ENCODE data around the gene WASHC2A.
"Not testable (repeated sequence)": the region's sequence is repeated elsewhere in the genome, so short reads cannot be mapped to it uniquely, and the experiment has no call there.

The WASHC2A gene

DNA sequence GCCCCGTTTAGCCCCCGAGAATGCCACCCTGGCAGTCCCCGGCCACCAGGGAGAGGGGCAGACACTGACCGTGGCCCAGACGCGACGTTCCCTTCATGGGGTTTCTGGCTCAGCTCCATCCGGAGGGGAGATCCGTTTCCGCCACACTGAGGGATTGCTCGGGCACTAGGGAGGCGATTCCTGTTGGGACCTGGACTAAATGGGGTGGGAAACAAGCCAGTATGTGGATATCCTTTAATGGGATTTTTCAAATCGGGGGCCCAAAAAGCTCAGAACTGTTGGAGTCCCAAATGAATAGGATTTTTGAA is 552 bp downstream of the WASHC2A start:
- not testable (repeated sequence) for H3K27ac ChIP-seq (ENCODE audit: low read depth in 2 of 2, low read length in 2 of 2); H3K36me3 ChIP-seq (ENCODE audit: control insufficient read depth in 2 of 2, insufficient read depth in 2 of 2, low read length in 2 of 2); H3K4me1 ChIP-seq (ENCODE audit: control insufficient read depth in 2 of 2, insufficient read depth in 2 of 2, low read length in 2 of 2); H3K9me3 ChIP-seq (ENCODE audit: control insufficient read depth in 2 of 2, low read length in 2 of 2); H3K27me3 ChIP-seq (ENCODE audit: control insufficient read depth in 2 of 2, insufficient read depth in 2 of 2, low read length in 2 of 2)
- Histone ChIP-seq H3K4me3 (ENCODE audit: low read length in 2 of 2) (peak overlapping the region; percentile 67 to 85), H3K9ac (ENCODE audit: low read depth in 1 of 2, low read length in 2 of 2) (peak overlapping the region in 1 of 2 donors; percentile 10)

- H3K9ac ChIP-seq (ENCODE audit: low read depth in 1 of 2, low read length in 2 of 2); H3K36me3 ChIP-seq (ENCODE audit: control insufficient read depth in 2 of 2, insufficient read depth in 2 of 2, low read length in 2 of 2); H3K27ac ChIP-seq (ENCODE audit: low read depth in 2 of 2, low read length in 2 of 2); H3K9me3 ChIP-seq (ENCODE audit: control insufficient read depth in 2 of 2, low read length in 2 of 2); H3K4me1 ChIP-seq (ENCODE audit: control insufficient read depth in 2 of 2, insufficient read depth in 2 of 2, low read length in 2 of 2); H3K27me3 ChIP-seq (ENCODE audit: control insufficient read depth in 2 of 2, insufficient read depth in 2 of 2, low read length in 2 of 2); H3K4me3 ChIP-seq (ENCODE audit: low read length in 2 of 2): not testable (repeated sequence)
These were observed 7.4 kb downstream of the WASHC2A start for GRCh38 chr10:50075139-50075538.

DNA sequence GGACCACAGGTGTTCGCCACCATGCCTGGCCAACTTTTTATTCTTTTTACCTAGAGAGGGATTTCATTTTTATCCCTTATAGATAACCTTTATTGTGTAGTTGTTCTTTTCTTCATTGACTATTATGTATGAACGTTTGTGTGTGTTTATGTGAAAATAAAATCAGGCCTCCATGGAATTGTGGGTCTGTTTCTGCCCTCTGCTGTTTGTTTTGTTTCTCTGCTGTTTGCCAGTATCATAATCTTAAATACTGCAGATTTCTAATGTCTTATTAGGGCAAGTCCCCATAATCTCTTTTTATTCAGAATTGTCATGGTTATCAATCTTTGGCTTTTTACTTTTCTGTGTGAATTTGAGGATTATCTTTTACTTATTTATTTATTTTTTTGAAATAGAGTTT is 7.8 kb downstream of the WASHC2A start:
- H3K9ac ChIP-seq (ENCODE audit: low read depth in 1 of 2, low read length in 2 of 2); H3K27me3 ChIP-seq (ENCODE audit: control insufficient read depth in 2 of 2, insufficient read depth in 2 of 2, low read length in 2 of 2); H3K36me3 ChIP-seq (ENCODE audit: control insufficient read depth in 2 of 2, insufficient read depth in 2 of 2, low read length in 2 of 2); H3K27ac ChIP-seq (ENCODE audit: low read depth in 2 of 2, low read length in 2 of 2); H3K4me3 ChIP-seq (ENCODE audit: low read length in 2 of 2); H3K4me1 ChIP-seq (ENCODE audit: control insufficient read depth in 2 of 2, insufficient read depth in 2 of 2, low read length in 2 of 2); H3K9me3 ChIP-seq (ENCODE audit: control insufficient read depth in 2 of 2, low read length in 2 of 2): not testable (repeated sequence)

DNA sequence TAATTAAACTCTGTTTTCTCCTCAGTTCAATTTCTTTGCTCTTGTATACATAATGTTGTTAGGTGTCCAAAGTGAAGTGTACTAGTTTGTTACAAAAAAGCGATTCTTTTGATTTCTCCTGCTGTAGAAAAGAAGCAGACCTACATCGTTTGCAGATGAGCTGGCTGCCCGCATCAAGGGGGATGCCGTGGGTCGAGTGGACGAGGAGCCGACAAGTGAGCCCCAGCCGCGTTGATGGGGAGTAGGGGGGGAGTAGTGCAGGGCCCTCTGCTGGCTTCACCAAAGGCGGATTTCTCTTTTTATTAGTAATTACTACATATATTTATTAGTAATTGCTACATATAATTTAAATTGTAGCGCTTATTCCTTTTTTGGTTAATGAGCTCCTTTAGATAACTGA is 23.6 kb downstream of the WASHC2A start:
- not testable (repeated sequence) for H3K4me3 ChIP-seq (ENCODE audit: low read length in 2 of 2); H3K36me3 ChIP-seq (ENCODE audit: control insufficient read depth in 2 of 2, insufficient read depth in 2 of 2, low read length in 2 of 2); H3K9ac ChIP-seq (ENCODE audit: low read depth in 1 of 2, low read length in 2 of 2); H3K27ac ChIP-seq (ENCODE audit: low read depth in 2 of 2, low read length in 2 of 2); H3K27me3 ChIP-seq (ENCODE audit: control insufficient read depth in 2 of 2, insufficient read depth in 2 of 2, low read length in 2 of 2); H3K9me3 ChIP-seq (ENCODE audit: control insufficient read depth in 2 of 2, low read length in 2 of 2); H3K4me1 ChIP-seq (ENCODE audit: control insufficient read depth in 2 of 2, insufficient read depth in 2 of 2, low read length in 2 of 2)

DNA sequence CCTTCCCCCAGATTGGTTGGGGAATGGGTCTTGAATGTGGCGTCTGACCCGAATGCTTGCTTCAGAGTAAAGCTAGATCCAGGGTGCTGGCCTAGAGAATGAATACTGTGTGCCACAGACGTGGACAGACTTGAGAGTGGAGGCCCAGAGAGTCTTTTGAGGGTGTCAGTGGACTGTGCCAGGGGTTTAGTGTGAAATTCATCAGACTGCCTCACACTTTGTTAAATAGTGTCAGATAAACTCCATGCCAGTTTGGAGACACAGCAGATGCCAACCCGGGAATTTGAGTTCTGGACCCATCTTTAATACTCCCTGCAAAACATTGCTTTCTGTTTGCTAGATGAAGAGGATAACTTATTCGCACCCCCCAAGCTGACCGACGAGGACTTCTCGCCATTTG is 25.2 kb downstream of the WASHC2A start:
- H3K36me3 ChIP-seq (ENCODE audit: control insufficient read depth in 2 of 2, insufficient read depth in 2 of 2, low read length in 2 of 2); H3K27me3 ChIP-seq (ENCODE audit: control insufficient read depth in 2 of 2, insufficient read depth in 2 of 2, low read length in 2 of 2); H3K9me3 ChIP-seq (ENCODE audit: control insufficient read depth in 2 of 2, low read length in 2 of 2); H3K9ac ChIP-seq (ENCODE audit: low read depth in 1 of 2, low read length in 2 of 2); H3K4me1 ChIP-seq (ENCODE audit: control insufficient read depth in 2 of 2, insufficient read depth in 2 of 2, low read length in 2 of 2); H3K4me3 ChIP-seq (ENCODE audit: low read length in 2 of 2); H3K27ac ChIP-seq (ENCODE audit: low read depth in 2 of 2, low read length in 2 of 2): not testable (repeated sequence)

GRCh38 chr10:50094630-50095029 is 26.9 kb downstream of the WASHC2A start:
- not testable (repeated sequence) for H3K36me3 ChIP-seq (ENCODE audit: control insufficient read depth in 2 of 2, insufficient read depth in 2 of 2, low read length in 2 of 2); H3K27ac ChIP-seq (ENCODE audit: low read depth in 2 of 2, low read length in 2 of 2); H3K4me1 ChIP-seq (ENCODE audit: control insufficient read depth in 2 of 2, insufficient read depth in 2 of 2, low read length in 2 of 2); H3K9ac ChIP-seq (ENCODE audit: low read depth in 1 of 2, low read length in 2 of 2); H3K27me3 ChIP-seq (ENCODE audit: control insufficient read depth in 2 of 2, insufficient read depth in 2 of 2, low read length in 2 of 2); H3K9me3 ChIP-seq (ENCODE audit: control insufficient read depth in 2 of 2, low read length in 2 of 2); H3K4me3 ChIP-seq (ENCODE audit: low read length in 2 of 2)

GRCh38 chr10:50095402-50095801 is 27.6 kb downstream of the WASHC2A start:
- not testable (repeated sequence) for H3K4me1 ChIP-seq (ENCODE audit: control insufficient read depth in 2 of 2, insufficient read depth in 2 of 2, low read length in 2 of 2); H3K27me3 ChIP-seq (ENCODE audit: control insufficient read depth in 2 of 2, insufficient read depth in 2 of 2, low read length in 2 of 2); H3K27ac ChIP-seq (ENCODE audit: low read depth in 2 of 2, low read length in 2 of 2); H3K36me3 ChIP-seq (ENCODE audit: control insufficient read depth in 2 of 2, insufficient read depth in 2 of 2, low read length in 2 of 2); H3K4me3 ChIP-seq (ENCODE audit: low read length in 2 of 2); H3K9me3 ChIP-seq (ENCODE audit: control insufficient read depth in 2 of 2, low read length in 2 of 2); H3K9ac ChIP-seq (ENCODE audit: low read depth in 1 of 2, low read length in 2 of 2)

- not testable (repeated sequence) for H3K9me3 ChIP-seq (ENCODE audit: control insufficient read depth in 2 of 2, low read length in 2 of 2); H3K27me3 ChIP-seq (ENCODE audit: control insufficient read depth in 2 of 2, insufficient read depth in 2 of 2, low read length in 2 of 2); H3K4me1 ChIP-seq (ENCODE audit: control insufficient read depth in 2 of 2, insufficient read depth in 2 of 2, low read length in 2 of 2); H3K9ac ChIP-seq (ENCODE audit: low read depth in 1 of 2, low read length in 2 of 2); H3K4me3 ChIP-seq (ENCODE audit: low read length in 2 of 2); H3K27ac ChIP-seq (ENCODE audit: low read depth in 2 of 2, low read length in 2 of 2)
- peaks cover 6 to 18% of the 10 kb centered on the region in 2 donors for H3K36me3 ChIP-seq (ENCODE audit: control insufficient read depth in 2 of 2, insufficient read depth in 2 of 2, low read length in 2 of 2)
These were observed 29.0 kb downstream of the WASHC2A start for GRCh38 chr10:50096722-50097121.

GRCh38 chr10:50098645-50099044 is 30.9 kb downstream of the WASHC2A start:
- H3K36me3 ChIP-seq (ENCODE audit: control insufficient read depth in 2 of 2, insufficient read depth in 2 of 2, low read length in 2 of 2): peaks cover 10 to 23% of the 10 kb centered on the region in 2 donors
- H3K27me3 ChIP-seq (ENCODE audit: control insufficient read depth in 2 of 2, insufficient read depth in 2 of 2, low read length in 2 of 2); H3K9ac ChIP-seq (ENCODE audit: low read depth in 1 of 2, low read length in 2 of 2); H3K4me3 ChIP-seq (ENCODE audit: low read length in 2 of 2); H3K4me1 ChIP-seq (ENCODE audit: control insufficient read depth in 2 of 2, insufficient read depth in 2 of 2, low read length in 2 of 2); H3K27ac ChIP-seq (ENCODE audit: low read depth in 2 of 2, low read length in 2 of 2); H3K9me3 ChIP-seq (ENCODE audit: control insufficient read depth in 2 of 2, low read length in 2 of 2): not testable (repeated sequence)

GRCh38 chr10:50101139-50101582 is 33.4 kb downstream of the WASHC2A start:
- not testable (repeated sequence) for H3K9me3 ChIP-seq (ENCODE audit: control insufficient read depth in 2 of 2, low read length in 2 of 2); H3K27ac ChIP-seq (ENCODE audit: low read depth in 2 of 2, low read length in 2 of 2); H3K9ac ChIP-seq (ENCODE audit: low read depth in 1 of 2, low read length in 2 of 2); H3K27me3 ChIP-seq (ENCODE audit: control insufficient read depth in 2 of 2, insufficient read depth in 2 of 2, low read length in 2 of 2); H3K4me1 ChIP-seq (ENCODE audit: control insufficient read depth in 2 of 2, insufficient read depth in 2 of 2, low read length in 2 of 2); H3K4me3 ChIP-seq (ENCODE audit: low read length in 2 of 2)
- peaks cover 10 to 18% of the 10 kb centered on the region in 2 donors for H3K36me3 ChIP-seq (ENCODE audit: control insufficient read depth in 2 of 2, insufficient read depth in 2 of 2, low read length in 2 of 2)

GRCh38 chr10:50101747-50102146 is 34.0 kb downstream of the WASHC2A start:
- not testable (repeated sequence) for H3K9me3 ChIP-seq (ENCODE audit: control insufficient read depth in 2 of 2, low read length in 2 of 2); H3K4me1 ChIP-seq (ENCODE audit: control insufficient read depth in 2 of 2, insufficient read depth in 2 of 2, low read length in 2 of 2); H3K9ac ChIP-seq (ENCODE audit: low read depth in 1 of 2, low read length in 2 of 2); H3K27ac ChIP-seq (ENCODE audit: low read depth in 2 of 2, low read length in 2 of 2); H3K4me3 ChIP-seq (ENCODE audit: low read length in 2 of 2); H3K27me3 ChIP-seq (ENCODE audit: control insufficient read depth in 2 of 2, insufficient read depth in 2 of 2, low read length in 2 of 2)
- peaks cover 10 to 18% of the 10 kb centered on the region in 2 donors for H3K36me3 ChIP-seq (ENCODE audit: control insufficient read depth in 2 of 2, insufficient read depth in 2 of 2, low read length in 2 of 2)
